GM12878 (cell line): Measurements from ENCODE around the gene PDZK1IP1. TPM values are rescaled to one million over a fixed set of nuclear protein-coding genes. Genes with fewer than 3 reads are reported as not detected.

ENCODE experiments used
- ATAC-seq: fragments of 200-7000 bp; cut with Tn5 transposase; 3 replicates; pipeline ENCODE4 v1.9.1; 2020; ENCODE audit warnings: mild to moderate bottlenecking, moderate library complexity
- BruUV-seq: library from RNA; stranded (reverse); fragments of 400-500 nt; replicated peaks from 2 replicates; lab custom pipeline; 2021; lab: Mats Ljungman, UMichigan
- CTCF ChIA-PET: fragments of 300-600 bp; sonication (Branson Sonifier 250); formaldehyde crosslinking; extraction: SDS; loops from one replicate; lab custom pipeline; 2021; ENCODE audit warnings: inconsistent platforms; lab: Yijun Ruan, JAX
- POLR2A ChIA-PET: fragments of 350-600 bp; formaldehyde crosslinking; extraction: SDS; loops from one replicate; lab custom pipeline; 2021; ENCODE audit warnings: inconsistent platforms; lab: Charles Lee
- RAD21 ChIA-PET: fragments of 300-600 bp; sonication (Branson Sonifier 250); formaldehyde crosslinking; loops from one replicate; lab custom pipeline; 2023; ENCODE audit warnings: antibody characterized with exemption; ENCODE audit not compliant: unreplicated experiment; lab: Charles Lee
- SMC1A ChIA-PET: fragments of 300-600 bp; sonication (Branson Sonifier 250); formaldehyde crosslinking; loops from one replicate; lab custom pipeline; 2023; ENCODE audit not compliant: unreplicated experiment, uncharacterized antibody; lab: Charles Lee
- DNase-seq: peaks from one replicate; pipeline ENCODE4 v3.0.0-alpha.2; 2011; ENCODE audit warnings: low read depth, low spot score
- FAIRE-seq: peaks from 3 replicates; lab custom pipeline; 2011; peaks lifted over from hg19 to GRCh38; lab: Jason Lieb, UNC
- H2AFZ ChIP-seq: 2 replicates; pipeline ENCODE4 v1.6.0; 2011; ENCODE audit warnings: low read depth, low read length, control low read depth; ENCODE audit not compliant: control insufficient read depth
- H3K27ac ChIP-seq: 2 replicates; pipeline ENCODE4 v1.5.1; 2011; ENCODE audit warnings: control low read depth; ENCODE audit not compliant: control insufficient read depth, insufficient read depth
- H3K27me3 ChIP-seq, 2 experiments: replicated peaks in 1 of 2; 2 replicates each; pipeline versions ENCODE4 v1.6.0 to v1.6.1; 2011; ENCODE audit warnings: low read length in 1 of 2; ENCODE audit not compliant: control insufficient read depth in 2 of 2, insufficient read depth in 2 of 2
- H3K36me3 ChIP-seq, 2 experiments: 2 replicates each; pipeline ENCODE4 v1.5.1; 2011; ENCODE audit warnings: low read length in 1 of 2; ENCODE audit not compliant: control insufficient read depth in 2 of 2, insufficient read depth in 2 of 2
- H3K4me1 ChIP-seq: 2 replicates; pipeline ENCODE4 v1.6.1; 2011; ENCODE audit warnings: mild to moderate bottlenecking, low read length, moderate library complexity, mixed read lengths; ENCODE audit not compliant: control insufficient read depth, insufficient read depth
- H3K4me2 ChIP-seq: 2 replicates; pipeline ENCODE4 v1.6.0; 2011; ENCODE audit warnings: control low read depth; ENCODE audit not compliant: control insufficient read depth, insufficient read depth
- H3K4me3 ChIP-seq: fragments of 200-600 bp; sonication (generic); 2 replicates; pipeline ENCODE4 v1.5.1; 2016
- H3K79me2 ChIP-seq: 2 replicates; pipeline ENCODE4 v1.6.0; 2011; ENCODE audit warnings: low read length; ENCODE audit not compliant: control insufficient read depth, insufficient read depth
- H3K9ac ChIP-seq: 2 replicates; pipeline ENCODE4 v1.8.0; 2011; ENCODE audit warnings: low read length, control low read depth, mixed read lengths; ENCODE audit not compliant: control insufficient read depth, insufficient read depth
- H3K9me3 ChIP-seq: replicated peaks from 3 replicates; pipeline ENCODE4 v1.5.1; 2011; ENCODE audit warnings: mild to moderate bottlenecking, low read length; ENCODE audit not compliant: control insufficient read depth, insufficient read depth
- H4K20me1 ChIP-seq: 2 replicates; pipeline ENCODE4 v1.6.0; 2011; ENCODE audit not compliant: control insufficient read depth, insufficient read depth
- ETV6 ChIP-seq, 2 experiments: fragments of 450-650 bp in 1 of 2; IDR thresholded peaks in 1 of 2; conservative IDR thresholded peaks in 1 of 2; 2 replicates each; pipeline ENCODE4 v1.6.1; 2014; ENCODE audit warnings: antibody characterized with exemption in 1 of 2, borderline replicate concordance in 1 of 2, low read depth in 1 of 2, mild to moderate bottlenecking in 1 of 2, moderate library complexity in 1 of 2
- HDGF ChIP-seq: fragments of 450-650 bp; IDR thresholded peaks from 2 replicates; pipeline ENCODE4 v1.6.1; 2016; ENCODE audit warnings: antibody characterized with exemption
- IKZF1 ChIP-seq: fragments of 450-650 bp; conservative IDR thresholded peaks from 2 replicates; pipeline ENCODE4 v1.6.1; 2017; ENCODE audit warnings: antibody characterized with exemption, mild to moderate bottlenecking
- PAX5 ChIP-seq: IDR thresholded peaks from 2 replicates; pipeline ENCODE4 v1.6.1; 2011; ENCODE audit warnings: low read depth, low read length, borderline replicate concordance
- POLR2AphosphoS5 ChIP-seq: IDR thresholded peaks from 2 replicates; pipeline ENCODE4 v1.6.1; 2011; ENCODE audit warnings: mild to moderate bottlenecking, low read length, inconsistent platforms
- SREBF1 ChIP-seq: IDR thresholded peaks from 2 replicates; pipeline ENCODE4 v1.6.1; 2012; ENCODE audit warnings: mild to moderate bottlenecking, low read length
- STAT1 ChIP-seq: fragments of 450-650 bp; conservative IDR thresholded peaks from 2 replicates; pipeline ENCODE4 v1.6.1; 2014; ENCODE audit warnings: antibody characterized with exemption, mild to moderate bottlenecking
- TBL1XR1 ChIP-seq: IDR thresholded peaks from 2 replicates; pipeline ENCODE4 v1.6.1; 2012; ENCODE audit warnings: low read depth, low read length, improper control_type of control experiment
- WGBS: methylation state at CpG from one replicate; pipeline ENCODE4 v1.1.6; 2016; ENCODE audit warnings: low lambda C conversion rate; ENCODE audit not compliant: insufficient replicate concordance, insufficient coverage; ENCODE audit errors: missing lambda C conversion rate; 5-methylcytosine and 5-hydroxymethylcytosine counted together
- in situ Hi-C: fragments of 300-500 bp; cut with MboI; formaldehyde crosslinking; loops from 9 replicates; pipeline ENCODE4 v1.14.3; 2018; ENCODE audit warnings: mixed read lengths
- intact Hi-C: fragments of 100-400 bp; cut with micrococcal nuclease; formaldehyde crosslinking; loops from one replicate; pipeline ENCODE4 v1.14.2; 2022; ENCODE audit not compliant: unreplicated experiment
- polyA plus RNA-seq, 11 experiments: library from polyadenylated mRNA; depleted of rRNA in 4 of 11; unstranded in 6 of 11; stranded (reverse) in 5 of 11; fragments of >200 nt; fragmentation: Nextera tagmentation in 4 of 11; fragmentation: Illumina TruSeq in 1 of 11; extraction: Ambion mirVana in 4 of 11; extraction: Trizol in 1 of 11; gene quantifications; 1 replicate in 1 of 11; 2 replicates in 10 of 11; pipeline versions ENCODE4 v1.2.1 to v1.2.3, GENCODE V29; 2011 to 2016; ENCODE audit warnings: inconsistent platforms in 2 of 11, missing spikeins in 2 of 11, low read depth in 1 of 11
- total RNA-seq, 4 experiments: library from RNA; depleted of rRNA in 3 of 4; stranded (reverse); fragments of >200 nt in 3 of 4; fragmentation: Illumina TruSeq in 1 of 4; extraction: Trizol in 1 of 4; gene quantifications; 2 replicates each; pipeline versions ENCODE4 v1.2.1 to v1.2.3, GENCODE V29; 2013 to 2021
- TF ChIP-seq, protein P1 (sequence below): fragments of 450-650 bp; IDR thresholded peaks from 2 replicates; pipeline ENCODE4 v1.6.1; 2017; ENCODE audit warnings: borderline replicate concordance

PDZK1IP1 gene
- total and polyA plus RNA-seq, 10 of the 15 experiments (the other 5 are each of a cell fraction or from before 2014, with no cell fraction given), result not detected

GRCh38 chr1:47190509-47190855 is 646 bp upstream of the PDZK1IP1 start:
- Histone ChIP-seq H3K4me3 (no peak overlapping the region), H3K4me1 (no peaks in the 10 kb centered on the region), H3K9ac (no peak overlapping the region), H3K79me2 (no peaks in the 10 kb centered on the region), H3K27ac (no peak overlapping the region), H4K20me1 (no peaks in the 10 kb centered on the region), H3K9me3 (no peaks in the 10 kb centered on the region), H2AFZ (no peak overlapping the region), H3K4me2 (no peak overlapping the region), H3K27me3 (peaks cover 0 to 5% of the 10 kb centered on the region in 2 experiments; a peak in 2 of 4 replicates), H3K36me3 (no peaks in the 10 kb centered on the region)
- ATAC-seq (no peak), FAIRE-seq (no peak), DNase-seq (no peak)
- TF ChIP-seq, protein P1, sequence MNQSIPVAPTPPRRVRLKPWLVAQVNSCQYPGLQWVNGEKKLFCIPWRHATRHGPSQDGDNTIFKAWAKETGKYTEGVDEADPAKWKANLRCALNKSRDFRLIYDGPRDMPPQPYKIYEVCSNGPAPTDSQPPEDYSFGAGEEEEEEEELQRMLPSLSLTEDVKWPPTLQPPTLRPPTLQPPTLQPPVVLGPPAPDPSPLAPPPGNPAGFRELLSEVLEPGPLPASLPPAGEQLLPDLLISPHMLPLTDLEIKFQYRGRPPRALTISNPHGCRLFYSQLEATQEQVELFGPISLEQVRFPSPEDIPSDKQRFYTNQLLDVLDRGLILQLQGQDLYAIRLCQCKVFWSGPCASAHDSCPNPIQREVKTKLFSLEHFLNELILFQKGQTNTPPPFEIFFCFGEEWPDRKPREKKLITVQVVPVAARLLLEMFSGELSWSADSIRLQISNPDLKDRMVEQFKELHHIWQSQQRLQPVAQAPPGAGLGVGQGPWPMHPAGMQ, result no peak
- TF ChIP-seq STAT1, result no peak
- no peak for TF ChIP-seq PAX5
- TF ChIP-seq POLR2AphosphoS5, result no peak
- no peak for TF ChIP-seq HDGF
- no peak for TF ChIP-seq IKZF1
- TF ChIP-seq SREBF1, result no peak
- TF ChIP-seq TBL1XR1, result no peak
- TF ChIP-seq ETV6 (conservative IDR thresholded peaks at IDR 0.05 in 1 of 2, IDR thresholded peaks at IDR 0.05 in 1 of 2; ENCODE audit: borderline replicate concordance in 1 of 2, low read depth in 1 of 2), result no peak
- CTCF ChIA-PET, result interaction anchor here (0.6 to 6.5 kb wide), 5 partner anchors 12 to 246 kb away, joined by 3 to 71 read pairs (median 5); no protein-coding TSS in a partner anchor
- RAD21 ChIA-PET, result interaction anchor here (0.9 to 1.5 kb wide), 2 partner anchors 11 to 72 kb away, joined by 3 to 5 read pairs; no protein-coding TSS in a partner anchor
- SMC1A ChIA-PET, result interaction anchor here (1.1 kb wide), 1 partner anchor 11 kb away, joined by 5 read pairs; no protein-coding TSS in a partner anchor
- 37% methylated on average over 5 of the region's 5 CpGs for WGBS
- intact Hi-C loops (loop anchor here (5.0 to 10.0 kb wide), 2 partner anchors 234 to 522 kb away; no protein-coding TSS in a partner anchor), in situ Hi-C loops (loop anchor here (5.0 kb wide), 1 partner anchor 532 kb away; no protein-coding TSS in a partner anchor)
- POLR2A ChIA-PET, result no interaction called here
- no TSS peak for BruUV-seq
